Measurements from ENCODE around the gene MACROD1.

GRCh38 chr11:64170419-64170818 lies 4.5 kb upstream of the MACROD1 start:
- TF ChIP-seq CTCF (IDR thresholded peaks at IDR 0.05) (no peak), POLR2AphosphoS5 (IDR thresholded peaks at IDR 0.05) (no peak)
